GM15510 (cell line): ENCODE measurements around the gene PDGFC.

Experiments used
- POLR2A ChIP-seq: IDR thresholded peaks from 3 replicates; pipeline ENCODE4 v1.6.1; 2011; ENCODE audit warnings: borderline replicate concordance; ENCODE audit not compliant: insufficient read length; ENCODE audit errors: extremely low read depth

Gene PDGFC

GRCh38 chr4:156754832-156755570, 216.6 kb downstream of the PDGFC start:
- no peak for TF ChIP-seq POLR2A

- no peak for TF ChIP-seq POLR2A
Measured at GRCh38 chr4:156751486-156751885, 220.1 kb downstream of the PDGFC start.

GRCh38 chr4:156749426-156750403, 221.9 kb downstream of the PDGFC start:
- TF ChIP-seq POLR2A: no peak

- TF ChIP-seq POLR2A: no peak
Measured at GRCh38 chr4:156746111-156746510, 225.5 kb downstream of the PDGFC start.

GRCh38 chr4:156738766-156739165, 232.8 kb downstream of the PDGFC start:
- no peak for TF ChIP-seq POLR2A

- no peak for TF ChIP-seq POLR2A
Measured at GRCh38 chr4:156734965-156735895, 236.4 kb downstream of the PDGFC start.

GRCh38 chr4:156733582-156733981, 238.0 kb downstream of the PDGFC start:
- no peak for TF ChIP-seq POLR2A

- no peak for TF ChIP-seq POLR2A
Measured at GRCh38 chr4:156732634-156733033, 239.0 kb downstream of the PDGFC start.

GRCh38 chr4:156729416-156729815, 242.2 kb downstream of the PDGFC start:
- no peak for TF ChIP-seq POLR2A

- no peak for TF ChIP-seq POLR2A
Measured at GRCh38 chr4:156725257-156725656, 246.3 kb downstream of the PDGFC start.

GRCh38 chr4:156723951-156724668, 247.5 kb downstream of the PDGFC start:
- TF ChIP-seq POLR2A: no peak

- no peak for TF ChIP-seq POLR2A
Measured at GRCh38 chr4:156718226-156718625, 253.4 kb downstream of the PDGFC start.

- TF ChIP-seq POLR2A: no peak
Measured at GRCh38 chr4:156711193-156711590, 260.4 kb downstream of the PDGFC start.
